ENCODE measurements around the gene MRPL2. TPM values are rescaled to one million over a fixed set of nuclear protein-coding genes. Genes with fewer than 3 reads are reported as not detected.

The MRPL2 gene
- total and polyA plus RNA-seq, 2 of the 8 experiments (the other 6 are each of a cell fraction or from before 2014, with no cell fraction given) = 58.7 to 99.9 TPM

- TF ChIP-seq GABPA (IDR thresholded peaks at IDR 0.05; ENCODE audit: borderline replicate concordance, insufficient read depth, low read length) = no peak
- no peak for TF ChIP-seq BRCA1 (IDR thresholded peaks at IDR 0.05; ENCODE audit: low read depth, low read length)
- no peak for TF ChIP-seq SAP30 (IDR thresholded peaks at IDR 0.05; ENCODE audit: insufficient read depth, insufficient replicate concordance, low read length)
These were observed 3.3 kb downstream of the MRPL2 start (continued) for GRCh38 chr6:43055966-43056365.
